ENCODE results near the gene HES6.

Gene HES6

GRCh38 chr2:238254095-238254723 is 14.4 kb upstream of the HES6 start:
- DNase-seq (ENCODE audit: low read depth): no peak

- DNase-seq (ENCODE audit: low read depth): no peak
Observed at GRCh38 chr2:238252766-238253630, 13.2 kb upstream of the HES6 start.

- no peak for DNase-seq (ENCODE audit: low read depth)
Observed at GRCh38 chr2:238251986-238252385, 12.1 kb upstream of the HES6 start.

GRCh38 chr2:238251331-238251730 is 11.5 kb upstream of the HES6 start:
- DNase-seq (ENCODE audit: low read depth): no peak

GRCh38 chr2:238250896-238251295 is 11.1 kb upstream of the HES6 start:
- DNase-seq (ENCODE audit: low read depth): no peak

- DNase-seq (ENCODE audit: low read depth): no peak
Observed at GRCh38 chr2:238247841-238248453, 8.1 kb upstream of the HES6 start.

- DNase-seq (ENCODE audit: low read depth): no peak
Observed at GRCh38 chr2:238247002-238247822, 7.4 kb upstream of the HES6 start.

- DNase-seq (ENCODE audit: low read depth): no peak
Observed at GRCh38 chr2:238244151-238244550, 4.3 kb upstream of the HES6 start.

- no peak for DNase-seq (ENCODE audit: low read depth)
Observed at GRCh38 chr2:238243496-238244076, 3.7 kb upstream of the HES6 start.

- no peak for DNase-seq (ENCODE audit: low read depth)
Observed at GRCh38 chr2:238242731-238243495, 3.1 kb upstream of the HES6 start.

GRCh38 chr2:238241970-238242369 is 2.1 kb upstream of the HES6 start:
- DNase-seq (ENCODE audit: low read depth): no peak

GRCh38 chr2:238240757-238241711 is 1.2 kb upstream of the HES6 start:
- no peak for DNase-seq (ENCODE audit: low read depth)

GRCh38 chr2:238239543-238239862 is 335 bp downstream of the HES6 start:
- no peak for DNase-seq (ENCODE audit: low read depth)

GRCh38 chr2:238238766-238239542 is 884 bp downstream of the HES6 start:
- DNase-seq (ENCODE audit: low read depth): no peak

GRCh38 chr2:238238311-238238765 is 1.5 kb downstream of the HES6 start:
- no peak for DNase-seq (ENCODE audit: low read depth)

GRCh38 chr2:238237431-238238135 is 2.3 kb downstream of the HES6 start:
- no peak for DNase-seq (ENCODE audit: low read depth)

- no peak for DNase-seq (ENCODE audit: low read depth)
Observed at GRCh38 chr2:238236571-238236970, 3.3 kb downstream of the HES6 start.

GRCh38 chr2:238235856-238236255 is 4.0 kb downstream of the HES6 start:
- no peak for DNase-seq (ENCODE audit: low read depth)

- no peak for DNase-seq (ENCODE audit: low read depth)
Observed at GRCh38 chr2:238235331-238235732, 4.5 kb downstream of the HES6 start.
